HL-60/S4 treated with retinoic acid at 250 ng/mL for 4 days and 3 days (cell line): ENCODE results near the gene RNF152.

ENCODE experiments used
- in situ Hi-C: fragments of 300-500 bp; cut with MboI; formaldehyde crosslinking; loops from 2 replicates; pipeline ENCODE4 v1.7.0; 2022; ENCODE audit warnings: low sequenced_read_pairs

Gene RNF152

GRCh38 chr18:61892683-61893308, at the start of gene RNF152:
TSS of gene RNF152 (minus strand) at chr18:61893007. CDS start at chr18:61816463, 76,544 bp downstream.
- in situ Hi-C loops: no loop called here

GRCh38 chr18:61941948-61942471, 49.2 kb upstream of the RNF152 start:
- in situ Hi-C loops: no loop called here

GRCh38 chr18:61939046-61939674, 46.4 kb upstream of the RNF152 start:
- in situ Hi-C loops: no loop called here

DNA sequence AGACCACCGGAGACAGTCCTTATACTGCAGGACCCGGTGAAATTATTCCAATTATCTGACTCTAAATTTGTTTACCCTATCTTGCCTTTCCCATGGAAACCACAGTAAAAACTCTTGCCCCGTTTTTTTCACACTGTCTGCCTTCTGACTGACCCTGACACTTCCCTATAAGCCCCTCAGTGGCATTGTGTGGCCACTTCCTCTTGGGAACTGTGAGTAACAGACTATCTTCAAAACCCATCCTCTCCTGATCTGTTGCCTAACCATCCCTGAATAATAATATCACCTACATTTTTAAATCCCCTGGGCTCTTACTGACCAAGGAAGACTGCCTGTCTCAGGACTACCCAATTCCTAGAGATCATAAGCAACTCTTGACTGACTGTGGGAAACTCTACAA, 42.6 kb upstream of the RNF152 start:
- in situ Hi-C loops: no loop called here

DNA sequence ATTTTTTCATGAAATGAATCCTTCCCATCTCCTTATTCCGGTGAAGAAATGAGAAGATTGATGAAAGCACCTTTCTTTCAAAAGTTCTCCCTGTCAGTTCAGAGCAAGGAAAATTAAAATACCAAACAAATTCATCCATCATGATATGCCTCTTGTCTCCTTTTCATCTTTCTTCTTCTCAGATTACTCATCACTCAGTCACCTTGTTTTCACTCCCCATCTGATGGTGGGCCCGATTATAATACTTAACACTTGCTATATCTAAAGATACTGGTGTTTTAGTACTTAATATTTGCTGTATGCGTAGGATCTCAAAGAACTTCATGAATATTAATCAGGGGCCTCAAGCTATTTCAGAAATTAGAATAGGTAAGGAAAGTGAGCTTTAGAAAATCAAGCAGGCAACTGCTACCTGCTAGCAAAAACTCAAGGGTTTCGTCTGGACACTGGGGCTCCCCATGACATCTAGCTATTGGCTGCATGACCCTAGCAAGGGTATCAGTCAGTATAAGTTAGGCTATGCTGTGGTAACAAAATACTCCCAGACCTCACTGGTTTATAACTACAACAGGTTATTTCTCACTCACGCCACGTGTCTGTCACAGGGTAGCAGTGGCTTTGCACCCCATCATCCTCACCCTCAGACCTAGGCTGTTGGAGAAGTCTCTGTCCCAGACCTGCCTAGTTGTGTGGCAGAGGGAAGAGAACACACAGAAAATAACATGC, 39.0 kb upstream of the RNF152 start:
- in situ Hi-C loops: no loop called here

DNA sequence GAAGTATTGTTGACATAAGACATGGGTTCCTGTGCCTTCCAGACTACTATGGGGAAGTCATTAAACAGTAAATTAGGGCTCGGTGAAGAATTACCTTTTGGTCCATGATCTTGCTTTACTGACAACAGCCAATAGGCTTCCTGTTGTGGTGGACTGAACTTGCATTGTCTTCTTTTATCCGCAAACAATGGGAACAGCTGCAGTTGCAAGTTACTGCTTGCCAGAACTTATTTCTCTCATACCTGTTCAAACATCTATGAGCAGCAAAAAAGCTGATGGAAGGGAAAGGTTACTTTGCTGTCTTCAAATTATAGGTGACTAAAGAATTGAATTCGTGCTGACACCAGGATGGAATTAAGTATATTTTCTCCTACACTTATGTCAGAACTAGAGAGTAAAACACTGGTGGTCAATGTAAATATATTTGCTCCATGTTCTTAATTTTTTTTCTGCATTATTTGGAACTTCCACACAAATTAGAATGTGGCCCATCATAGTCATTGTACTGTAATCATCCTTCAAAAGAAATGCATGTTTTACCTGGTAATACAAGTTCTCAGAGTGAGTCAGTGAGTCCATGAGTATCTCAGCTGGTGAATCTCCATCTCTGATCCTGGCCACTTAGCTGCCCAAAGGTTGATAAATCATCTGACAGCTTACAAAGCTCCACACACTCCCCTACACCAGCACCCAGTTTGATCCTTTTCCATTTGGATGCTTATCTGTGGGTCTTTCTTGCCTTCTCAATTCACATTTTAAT, 37.3 kb upstream of the RNF152 start:
- in situ Hi-C loops: no loop called here

- in situ Hi-C loops: no loop called here
These were observed 33.7 kb upstream of the RNF152 start for GRCh38 chr18:61926532-61926931.

DNA sequence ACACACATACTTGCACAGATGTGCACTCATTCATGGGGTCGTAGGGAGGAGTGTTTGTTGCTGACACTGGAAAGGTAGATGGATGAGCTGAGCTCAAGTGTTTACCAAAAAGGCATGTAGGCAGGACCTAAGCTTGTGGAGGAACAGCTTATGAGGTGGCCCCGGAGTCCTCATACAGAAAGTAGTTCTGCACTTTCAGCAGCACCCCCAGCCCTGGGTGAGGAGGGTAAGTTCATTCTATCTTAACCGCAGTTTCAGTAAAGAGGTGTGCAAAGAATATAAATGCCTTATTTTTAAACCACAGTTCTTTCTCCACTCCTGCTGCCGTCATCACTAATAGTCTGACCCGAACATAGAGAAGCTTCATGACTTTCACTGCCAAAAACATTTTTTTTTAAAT, 31.7 kb upstream of the RNF152 start:
- in situ Hi-C loops: no loop called here

DNA sequence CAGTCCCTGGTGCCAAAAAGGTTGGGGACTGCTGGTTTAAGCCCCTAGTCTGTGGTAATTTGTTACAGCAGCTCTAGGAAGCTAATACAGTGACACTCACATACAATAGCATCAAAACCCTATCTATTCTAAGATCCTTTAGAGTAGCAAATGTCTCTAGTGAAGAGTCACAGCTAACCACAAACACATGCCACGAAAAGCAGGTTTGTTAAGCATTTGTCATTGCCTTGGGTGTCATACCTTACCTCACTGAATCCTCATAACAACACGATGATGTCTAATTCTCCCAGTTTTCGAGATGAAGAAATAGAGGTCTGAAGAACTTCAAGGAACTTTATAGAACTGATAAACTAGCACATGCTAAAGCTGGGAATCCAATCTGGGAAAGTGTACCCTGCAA, 29.6 kb upstream of the RNF152 start:
- in situ Hi-C loops: no loop called here

- in situ Hi-C loops: no loop called here
These were observed 28.9 kb upstream of the RNF152 start for GRCh38 chr18:61921621-61922235.

GRCh38 chr18:61917818-61918217, 25.0 kb upstream of the RNF152 start:
- in situ Hi-C loops: no loop called here

DNA sequence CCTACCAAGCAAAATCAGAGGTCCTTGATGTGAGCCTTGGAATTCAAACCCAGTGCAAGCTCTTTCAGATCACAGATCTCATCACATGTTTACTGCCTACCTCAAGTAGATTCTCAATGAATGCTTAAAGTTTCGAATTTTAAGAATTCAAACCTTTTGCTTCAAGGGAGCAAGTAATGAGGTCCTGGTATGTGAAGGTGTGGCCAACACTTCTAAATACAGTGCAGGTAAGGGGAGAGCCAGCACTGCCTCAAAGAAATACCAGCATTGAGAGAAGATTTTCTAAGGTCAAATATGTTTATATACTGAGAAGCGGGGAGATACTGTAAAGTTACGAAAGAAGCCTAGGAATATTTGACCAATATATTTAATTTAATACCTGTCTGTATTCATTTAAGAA, 19.7 kb upstream of the RNF152 start:
- in situ Hi-C loops: no loop called here

- in situ Hi-C loops: no loop called here
These were observed 17.3 kb upstream of the RNF152 start for GRCh38 chr18:61910101-61910500.

DNA sequence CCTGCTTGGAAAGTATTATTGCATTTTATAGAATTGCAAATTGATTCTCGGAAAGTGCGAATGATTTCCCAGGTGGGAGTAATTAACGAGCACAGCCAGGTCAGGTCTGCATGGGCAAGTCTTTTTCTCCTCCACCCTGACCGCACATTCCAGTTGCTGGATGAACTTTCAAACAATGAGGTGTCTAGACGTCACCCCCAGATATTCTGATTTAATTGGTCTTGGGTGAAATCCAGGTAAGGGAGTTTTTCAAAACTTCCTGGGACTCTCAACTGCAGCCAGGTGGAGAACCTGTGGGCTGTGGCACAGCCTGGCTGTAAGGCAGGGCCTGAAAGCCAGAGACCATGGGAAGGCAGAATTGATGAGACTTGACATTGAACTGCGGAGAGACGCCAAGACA, 15.9 kb upstream of the RNF152 start:
- in situ Hi-C loops: no loop called here

GRCh38 chr18:61901323-61901986, 8.6 kb upstream of the RNF152 start:
- in situ Hi-C loops: no loop called here

- in situ Hi-C loops: no loop called here
These were observed 7.9 kb upstream of the RNF152 start for GRCh38 chr18:61900504-61901281.

- in situ Hi-C loops: no loop called here
These were observed 5.9 kb upstream of the RNF152 start for GRCh38 chr18:61898640-61899101.

DNA sequence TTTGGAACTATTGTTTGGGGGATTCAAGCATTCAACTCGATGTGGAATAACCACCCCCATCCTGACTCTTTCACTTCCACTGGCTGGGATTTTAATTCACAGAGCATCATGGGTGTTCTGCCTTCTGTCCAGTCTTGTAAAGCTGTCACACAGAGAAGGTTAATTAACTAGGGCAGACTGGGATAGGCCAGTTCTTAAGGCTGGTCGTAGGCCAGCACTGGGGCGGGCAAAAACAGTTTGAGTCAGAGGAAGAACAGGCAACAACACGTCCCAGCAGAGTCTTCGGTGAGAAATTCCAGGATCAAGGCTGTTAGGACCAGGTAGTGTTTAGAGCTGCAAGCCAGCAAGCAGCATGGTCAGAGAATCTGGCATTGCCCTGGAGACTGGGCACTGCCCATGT, 4.0 kb upstream of the RNF152 start:
- in situ Hi-C loops: no loop called here

GRCh38 chr18:61896118-61896517, 3.3 kb upstream of the RNF152 start:
- in situ Hi-C loops: no loop called here
